ENCODE results near the gene NABP2.
"Not testable (repeated sequence)": the region's sequence is repeated elsewhere in the genome, so short reads cannot be mapped to it uniquely, and the experiment has no call there.

NABP2 gene

GRCh38 chr12:56224102-56224701 is at the start of gene NABP2:
TSS of gene NABP2 (plus strand) at chr12:56224342. CDS start at chr12:56224857, 515 bp downstream.
- DNase-seq, result peak; percentile 85

- DNase-seq, result no peak
These were observed 45.8 kb upstream of the NABP2 start for GRCh38 chr12:56178347-56178746.

GRCh38 chr12:56186957-56187356 is 37.2 kb upstream of the NABP2 start:
- DNase-seq, result no peak

GRCh38 chr12:56188131-56188777 is 35.9 kb upstream of the NABP2 start:
- DNase-seq, result no peak

GRCh38 chr12:56188778-56189098 is 35.4 kb upstream of the NABP2 start:
- DNase-seq, result no peak

- DNase-seq, result peak; percentile 79
These were observed 34.8 kb upstream of the NABP2 start, which contains the start of gene SMARCC2 for GRCh38 chr12:56189099-56189917. TSS of gene SMARCC2 (minus strand) at chr12:56189483. CDS start at chr12:56189461, 22 bp downstream.

- peak; percentile 66 for DNase-seq
These were observed 34.0 kb upstream of the NABP2 start for GRCh38 chr12:56189918-56190694.

GRCh38 chr12:56190695-56191155 is 33.4 kb upstream of the NABP2 start:
- no peak for DNase-seq

- DNase-seq, result no peak
These were observed 31.6 kb upstream of the NABP2 start for GRCh38 chr12:56192582-56192981.

GRCh38 chr12:56193025-56193578 is 31.0 kb upstream of the NABP2 start:
- DNase-seq, result peak; percentile 69

- not testable (repeated sequence) for DNase-seq
These were observed 27.2 kb upstream of the NABP2 start for GRCh38 chr12:56196818-56197550.

GRCh38 chr12:56197921-56198635 is 26.1 kb upstream of the NABP2 start:
- no peak for DNase-seq

- no peak for DNase-seq
These were observed 25.3 kb upstream of the NABP2 start for GRCh38 chr12:56198836-56199235.

GRCh38 chr12:56202366-56202765 is 21.8 kb upstream of the NABP2 start:
- DNase-seq, result no peak

- DNase-seq, result no peak
These were observed 21.3 kb upstream of the NABP2 start for GRCh38 chr12:56202838-56203237.

- DNase-seq, result no peak
These were observed 19.9 kb upstream of the NABP2 start for GRCh38 chr12:56204275-56204674.

- no peak for DNase-seq
These were observed 18.7 kb upstream of the NABP2 start for GRCh38 chr12:56205445-56205844.

- peak; percentile 38 for DNase-seq
These were observed 17.5 kb upstream of the NABP2 start for GRCh38 chr12:56206452-56207166.

- no peak for DNase-seq
These were observed 16.1 kb upstream of the NABP2 start for GRCh38 chr12:56208006-56208405.

- DNase-seq, result no peak
These were observed 11.8 kb upstream of the NABP2 start for GRCh38 chr12:56212361-56212760.

GRCh38 chr12:56213878-56214277 is 10.3 kb upstream of the NABP2 start:
- DNase-seq, result no peak

Data from activated CD4-positive, alpha-beta T cell treated with anti-CD3 and anti-CD28 coated beads, Interleukin-2, amount 50 U/mL, for 1 hour (primary cell).